ENCODE results near the gene FBXW2. TPM values are rescaled to one million over a fixed set of nuclear protein-coding genes. Genes with fewer than 3 reads are reported as not detected.
"Not testable (repeated sequence)": the region's sequence is repeated elsewhere in the genome, so short reads cannot be mapped to it uniquely, and the experiment has no call there.

The FBXW2 gene
- total RNA-seq, 1 experiment from 2014 or later = 17.0 TPM

DNA sequence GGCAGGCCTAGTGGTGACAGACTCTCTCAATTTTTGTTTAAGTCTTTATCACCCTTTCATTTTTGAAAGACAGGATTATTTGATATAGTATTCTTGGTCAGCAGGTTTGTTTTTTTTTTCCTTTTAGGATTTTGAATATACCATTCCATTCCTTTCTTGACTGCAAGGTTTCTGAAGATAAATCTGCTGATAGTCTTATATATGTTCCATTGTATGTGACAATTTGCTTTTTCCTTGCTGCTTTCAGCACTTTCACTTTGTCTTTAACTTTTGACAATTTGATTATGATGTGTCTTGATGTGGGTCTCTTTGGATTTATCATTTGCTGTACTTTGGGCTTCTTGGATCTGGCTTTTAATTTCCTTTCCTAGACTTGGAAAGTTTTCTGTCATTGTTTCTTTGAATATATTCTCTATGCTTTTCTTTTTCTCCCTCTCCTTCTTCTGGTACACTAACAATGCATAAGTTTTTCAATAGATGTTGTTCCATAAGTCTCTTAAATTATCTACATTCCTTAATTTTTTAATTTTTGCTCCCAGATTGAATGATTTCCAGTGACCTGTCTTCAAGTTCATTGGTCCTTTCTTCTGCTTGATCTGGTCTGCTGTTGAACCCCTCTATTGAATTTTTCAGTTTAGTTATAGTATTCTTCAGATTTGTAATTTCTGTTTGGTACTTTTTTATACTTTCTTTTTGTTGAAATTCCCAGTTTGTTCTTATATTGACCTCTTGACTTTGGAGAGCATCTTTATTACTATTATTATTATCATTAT, 14.6 kb upstream of the FBXW2 start:
- H3K27me3 ChIP-seq (ENCODE audit: control insufficient read depth, insufficient read depth, low read length) = no peaks in the 10 kb centered on the region
- DNase-seq = no peak
- no peaks in the 10 kb centered on the region for H3K36me3 ChIP-seq (replicated peaks; ENCODE audit: control insufficient read depth, insufficient read depth, low read length)
- no peak overlapping the region for H3K4me3 ChIP-seq (ENCODE audit: insufficient read depth, low read depth, low read length)

DNA sequence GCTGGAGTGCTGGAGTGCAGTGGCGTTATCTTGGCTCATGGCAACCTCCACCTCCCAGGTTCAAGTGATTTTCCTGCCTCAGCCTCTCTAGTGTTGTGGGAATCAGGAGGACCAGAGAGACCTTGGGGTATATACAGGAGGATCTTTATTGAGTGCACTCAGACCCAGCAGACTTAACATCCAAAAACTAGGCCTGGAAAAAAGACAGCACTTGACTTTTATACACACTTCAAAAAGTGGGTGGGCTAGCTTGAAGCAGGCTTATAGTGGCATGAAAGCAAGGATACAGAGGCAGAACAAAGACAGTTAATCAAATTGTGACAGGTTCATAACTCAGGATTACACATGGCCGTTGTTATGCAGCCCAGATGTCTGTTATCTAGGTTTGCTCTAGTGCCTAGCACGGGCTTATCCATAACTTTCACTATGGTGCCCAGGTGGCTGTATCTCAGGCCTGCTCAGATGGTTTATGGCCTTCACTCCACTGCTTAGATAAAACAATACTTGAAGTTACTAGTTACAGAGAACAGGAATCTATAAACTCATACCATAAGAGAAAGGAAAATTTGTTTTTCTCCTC, 11.7 kb upstream of the FBXW2 start:
- DNase-seq; H3K36me3 ChIP-seq (replicated peaks; ENCODE audit: control insufficient read depth, insufficient read depth, low read length); H3K4me3 ChIP-seq (ENCODE audit: insufficient read depth, low read depth, low read length); H3K27me3 ChIP-seq (ENCODE audit: control insufficient read depth, insufficient read depth, low read length): not testable (repeated sequence)

DNA sequence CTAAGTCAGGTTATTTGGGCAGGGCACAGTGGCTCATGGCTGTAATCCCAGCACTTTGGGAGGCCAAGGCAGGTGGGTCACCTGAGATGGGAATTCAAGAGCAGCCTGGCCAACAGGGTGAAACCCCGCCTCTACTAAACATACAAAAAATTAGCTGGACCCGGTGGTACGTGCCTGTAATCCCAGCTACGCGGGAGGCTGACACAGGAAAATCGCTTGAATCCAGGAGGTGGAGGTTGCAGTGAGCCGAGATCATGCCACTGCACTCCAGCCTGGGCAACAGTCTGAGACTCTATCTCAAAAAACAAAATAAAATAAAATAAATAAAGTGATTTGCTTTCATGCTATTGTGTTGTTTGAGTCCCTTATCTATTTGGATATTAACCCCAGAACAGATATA, 8.2 kb upstream of the FBXW2 start:
- no peak overlapping the region for H3K4me3 ChIP-seq (ENCODE audit: insufficient read depth, low read depth, low read length)
- H3K27me3 ChIP-seq (ENCODE audit: control insufficient read depth, insufficient read depth, low read length) = no peaks in the 10 kb centered on the region
- H3K36me3 ChIP-seq (replicated peaks; ENCODE audit: control insufficient read depth, insufficient read depth, low read length) = no peaks in the 10 kb centered on the region
- no peak for DNase-seq

DNA sequence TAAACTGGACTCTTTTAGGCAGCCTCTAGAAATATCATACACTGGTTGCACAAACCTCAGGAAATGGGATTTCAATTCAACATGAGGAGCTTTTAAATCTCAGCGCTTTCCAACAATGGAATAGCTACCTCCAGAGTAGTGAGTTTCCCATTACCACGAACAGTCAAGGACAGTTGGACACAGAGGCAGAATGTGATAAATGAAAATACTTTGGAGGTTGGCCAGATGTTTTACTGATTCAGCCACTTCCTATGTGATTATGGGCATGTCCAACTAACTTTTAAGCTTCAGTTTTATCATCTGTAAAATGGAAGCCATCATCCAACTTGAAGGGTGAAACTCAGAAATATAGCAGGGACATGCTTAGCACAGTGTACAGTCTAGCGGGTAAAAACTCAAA, 2.1 kb downstream of the FBXW2 start:
- Histone ChIP-seq H3K36me3 (replicated peaks; ENCODE audit: control insufficient read depth, insufficient read depth, low read length) (peaks cover 7% of the 10 kb centered on the region), H3K4me3 (ENCODE audit: insufficient read depth, low read depth, low read length) (no peak overlapping the region), H3K27me3 (ENCODE audit: control insufficient read depth, insufficient read depth, low read length) (no peaks in the 10 kb centered on the region)
- DNase-seq = no peak

DNA sequence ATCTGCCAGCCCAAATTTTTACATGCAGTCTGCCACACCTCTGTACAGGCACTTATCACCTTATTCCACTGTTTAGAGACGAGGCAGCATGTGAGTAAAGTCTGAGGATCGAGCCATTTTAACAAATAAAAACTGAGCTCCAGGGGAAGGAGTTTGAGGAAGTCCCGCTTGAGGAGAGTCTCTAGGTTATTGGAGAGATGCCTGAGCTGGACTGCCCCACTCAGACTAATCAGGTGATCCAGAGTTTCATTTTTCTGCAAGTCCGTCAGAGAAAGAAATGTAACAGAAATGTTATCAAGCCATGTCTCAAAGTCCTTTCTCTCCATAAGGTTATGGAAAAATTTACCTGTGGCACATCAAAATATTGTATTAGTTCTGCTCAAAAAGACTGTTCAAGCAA, 5.3 kb downstream of the FBXW2 start:
- H3K27me3 ChIP-seq (ENCODE audit: control insufficient read depth, insufficient read depth, low read length) = no peaks in the 10 kb centered on the region
- no peak for DNase-seq
- peaks cover 8% of the 10 kb centered on the region for H3K36me3 ChIP-seq (replicated peaks; ENCODE audit: control insufficient read depth, insufficient read depth, low read length)
- no peak overlapping the region for H3K4me3 ChIP-seq (ENCODE audit: insufficient read depth, low read depth, low read length)

DNA sequence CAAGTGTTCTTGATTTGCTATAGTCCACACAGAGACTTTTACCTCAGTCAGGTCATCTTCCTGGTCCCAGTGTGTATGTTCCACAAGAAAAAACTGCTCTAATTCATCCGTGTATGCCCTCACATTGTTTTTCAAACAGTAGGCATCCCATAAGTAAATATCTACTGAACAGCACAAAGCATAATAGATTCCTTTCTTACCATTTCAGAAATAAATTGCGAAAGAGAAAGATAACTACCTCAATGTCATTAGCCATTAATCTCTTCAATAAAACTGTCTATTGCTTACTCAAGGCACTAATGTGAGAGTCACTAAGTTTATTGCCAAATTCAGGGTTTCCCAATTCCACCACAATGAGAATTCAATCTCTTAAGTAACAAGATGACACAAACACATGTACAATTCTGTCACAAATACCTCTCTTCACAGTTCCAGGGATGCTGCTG, 9.6 kb downstream of the FBXW2 start:
- H3K36me3 ChIP-seq (replicated peaks; ENCODE audit: control insufficient read depth, insufficient read depth, low read length) = peaks cover 10% of the 10 kb centered on the region
- DNase-seq = no peak
- no peak overlapping the region for H3K4me3 ChIP-seq (ENCODE audit: insufficient read depth, low read depth, low read length)
- no peaks in the 10 kb centered on the region for H3K27me3 ChIP-seq (ENCODE audit: control insufficient read depth, insufficient read depth, low read length)

DNA sequence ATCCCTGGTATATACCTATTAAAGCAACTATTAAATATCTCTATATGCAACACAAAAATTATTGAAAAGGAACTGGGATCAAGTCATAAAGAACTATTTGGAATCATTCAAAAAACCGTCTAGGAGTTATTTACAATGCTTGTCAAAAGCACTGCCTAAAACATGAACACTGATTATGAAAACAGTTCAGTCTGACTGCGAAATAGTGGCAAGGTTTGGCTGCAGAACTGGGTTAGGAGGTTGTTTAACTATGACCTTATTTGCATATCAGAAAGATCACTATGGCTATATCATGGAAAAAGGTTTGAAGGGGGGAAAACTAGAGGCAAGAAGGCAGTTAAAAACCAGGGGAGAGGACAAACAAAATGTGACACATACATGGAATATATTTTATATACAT, 12.0 kb downstream of the FBXW2 start:
- Histone ChIP-seq H3K27me3 (ENCODE audit: control insufficient read depth, insufficient read depth, low read length) (no peaks in the 10 kb centered on the region), H3K36me3 (replicated peaks; ENCODE audit: control insufficient read depth, insufficient read depth, low read length) (peaks cover 9% of the 10 kb centered on the region), H3K4me3 (ENCODE audit: insufficient read depth, low read depth, low read length) (no peak overlapping the region)
- DNase-seq = no peak

DNA sequence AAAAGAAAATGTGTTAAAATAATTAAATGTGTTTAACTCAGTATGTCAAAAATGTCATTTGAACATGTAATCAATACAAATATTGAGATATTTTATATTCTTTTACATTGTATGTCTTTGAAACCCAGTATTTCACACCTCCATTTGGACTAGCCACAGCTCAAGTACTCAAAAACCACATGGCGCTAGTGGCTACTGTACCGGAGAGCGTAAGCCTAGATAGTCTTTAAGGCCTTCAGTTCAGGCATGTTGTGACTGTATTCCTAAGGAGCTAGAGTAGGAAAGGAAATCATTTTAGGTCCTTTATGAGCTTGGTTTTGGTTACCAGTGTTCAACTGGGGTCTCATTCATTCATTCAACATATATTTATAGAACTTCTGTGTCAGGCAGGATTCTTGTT, 12.8 kb downstream of the FBXW2 start:
- Histone ChIP-seq H3K36me3 (replicated peaks; ENCODE audit: control insufficient read depth, insufficient read depth, low read length) (peaks cover 13% of the 10 kb centered on the region), H3K27me3 (ENCODE audit: control insufficient read depth, insufficient read depth, low read length) (no peaks in the 10 kb centered on the region), H3K4me3 (ENCODE audit: insufficient read depth, low read depth, low read length) (no peak overlapping the region)
- DNase-seq = no peak

DNA sequence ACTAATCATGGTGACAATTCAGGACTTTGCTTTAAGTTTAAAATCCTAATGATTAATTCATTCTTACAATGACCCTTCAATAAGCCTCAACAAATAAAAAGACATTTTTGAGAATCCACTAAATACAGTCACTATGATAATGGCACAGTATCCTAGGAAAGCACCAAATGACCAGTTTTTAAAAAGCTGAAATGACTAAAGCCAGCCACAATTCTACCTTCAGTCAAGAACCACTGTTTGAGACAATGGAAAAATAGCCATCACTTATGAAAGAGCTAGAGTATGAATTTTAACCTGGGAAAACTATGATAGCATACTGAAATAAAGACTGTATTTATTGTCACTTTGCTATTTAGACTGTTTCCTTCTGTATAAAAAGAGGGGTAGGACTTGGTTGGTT, 14.0 kb downstream of the FBXW2 start:
- Histone ChIP-seq H3K27me3 (ENCODE audit: control insufficient read depth, insufficient read depth, low read length) (no peaks in the 10 kb centered on the region), H3K36me3 (replicated peaks; ENCODE audit: control insufficient read depth, insufficient read depth, low read length) (peaks cover 13% of the 10 kb centered on the region), H3K4me3 (ENCODE audit: insufficient read depth, low read depth, low read length) (no peak overlapping the region)
- DNase-seq = no peak

DNA sequence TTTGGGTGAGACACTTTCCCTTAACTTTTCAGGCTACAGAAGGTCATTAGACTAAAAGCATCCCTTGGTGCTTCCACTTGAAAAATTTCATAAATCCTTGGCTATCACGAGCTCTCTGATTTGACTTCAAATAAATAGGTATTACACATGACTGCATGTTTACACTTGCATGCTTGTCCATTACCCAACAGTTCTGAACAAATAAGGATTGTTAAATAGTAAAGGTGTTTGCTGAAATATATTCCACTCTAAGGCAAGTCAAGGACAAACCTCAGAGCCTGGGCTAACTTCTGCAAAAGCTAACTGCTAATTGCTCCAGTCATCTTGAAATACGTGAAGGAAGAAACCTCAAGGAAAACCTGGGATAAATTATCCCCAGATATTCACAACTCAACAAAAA, 14.5 kb downstream of the FBXW2 start:
- Histone ChIP-seq H3K36me3 (replicated peaks; ENCODE audit: control insufficient read depth, insufficient read depth, low read length) (peaks cover 13% of the 10 kb centered on the region), H3K27me3 (ENCODE audit: control insufficient read depth, insufficient read depth, low read length) (no peaks in the 10 kb centered on the region), H3K4me3 (ENCODE audit: insufficient read depth, low read depth, low read length) (no peak overlapping the region)
- DNase-seq = no peak

DNA sequence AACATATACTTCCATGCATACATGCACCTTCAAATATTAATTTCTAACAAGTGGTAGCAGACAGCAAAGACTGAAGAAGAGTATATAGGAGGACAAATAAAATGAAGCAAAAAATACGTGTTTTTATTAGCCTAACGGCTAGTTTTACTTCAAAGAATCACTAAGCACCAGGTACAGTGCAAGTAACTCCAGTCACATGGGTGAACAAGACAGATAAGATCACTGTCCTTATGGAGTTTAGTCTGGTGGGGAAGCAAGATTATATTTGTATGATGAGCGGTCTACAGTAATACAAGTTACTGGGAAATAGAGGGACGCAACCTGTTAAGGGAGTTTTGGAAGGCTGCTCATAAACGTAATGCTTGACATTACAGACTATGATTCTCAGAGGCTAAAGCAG, 16.0 kb downstream of the FBXW2 start:
- no peak for DNase-seq
- H3K27me3 ChIP-seq (ENCODE audit: control insufficient read depth, insufficient read depth, low read length) = no peaks in the 10 kb centered on the region
- H3K4me3 ChIP-seq (ENCODE audit: insufficient read depth, low read depth, low read length) = no peak overlapping the region
- peaks cover 16% of the 10 kb centered on the region for H3K36me3 ChIP-seq (replicated peaks; ENCODE audit: control insufficient read depth, insufficient read depth, low read length)

DNA sequence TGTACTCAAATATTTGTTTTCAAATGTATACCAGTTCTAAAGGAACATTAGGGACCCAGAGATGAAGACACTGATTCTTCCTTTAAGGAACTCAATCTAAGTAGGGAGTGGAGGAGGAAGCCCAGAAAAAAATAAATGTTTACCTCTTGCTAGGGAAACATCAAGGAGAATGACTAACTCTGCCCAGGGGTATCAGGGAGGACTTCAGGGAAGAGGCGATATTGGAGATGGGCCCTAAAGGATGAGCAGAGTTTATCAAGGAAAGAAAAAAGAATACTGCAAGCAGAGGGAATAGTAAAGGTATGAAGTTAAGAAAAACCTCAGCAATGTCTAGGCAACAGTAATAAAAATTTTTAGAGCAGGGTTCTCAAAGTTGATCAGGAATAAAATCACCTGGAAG, 16.4 kb downstream of the FBXW2 start:
- no peak for DNase-seq
- Histone ChIP-seq H3K4me3 (ENCODE audit: insufficient read depth, low read depth, low read length) (no peak overlapping the region), H3K36me3 (replicated peaks; ENCODE audit: control insufficient read depth, insufficient read depth, low read length) (peaks cover 16% of the 10 kb centered on the region), H3K27me3 (ENCODE audit: control insufficient read depth, insufficient read depth, low read length) (no peaks in the 10 kb centered on the region)

DNA sequence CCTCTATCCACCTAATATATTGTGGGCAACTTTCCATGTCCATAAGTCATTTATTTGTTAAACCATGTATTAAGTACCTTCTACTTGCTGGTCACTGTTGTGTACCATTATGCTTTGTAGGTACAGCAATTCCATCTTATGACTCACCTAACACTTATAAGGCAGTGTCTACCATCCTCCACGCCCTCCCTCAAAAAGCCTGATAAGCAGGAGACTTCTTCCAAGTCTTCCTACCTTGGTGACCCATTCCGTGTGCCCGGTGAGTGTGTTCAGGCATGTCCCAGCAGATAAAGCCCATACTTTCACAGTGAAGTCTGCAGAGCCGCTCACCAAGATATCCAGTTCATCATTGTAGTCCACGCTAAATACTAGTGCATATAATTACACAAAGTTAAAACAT, 17.4 kb downstream of the FBXW2 start:
- Histone ChIP-seq H3K36me3 (replicated peaks; ENCODE audit: control insufficient read depth, insufficient read depth, low read length) (peaks cover 22% of the 10 kb centered on the region), H3K27me3 (ENCODE audit: control insufficient read depth, insufficient read depth, low read length) (no peaks in the 10 kb centered on the region), H3K4me3 (ENCODE audit: insufficient read depth, low read depth, low read length) (no peak overlapping the region)
- no peak for DNase-seq

DNA sequence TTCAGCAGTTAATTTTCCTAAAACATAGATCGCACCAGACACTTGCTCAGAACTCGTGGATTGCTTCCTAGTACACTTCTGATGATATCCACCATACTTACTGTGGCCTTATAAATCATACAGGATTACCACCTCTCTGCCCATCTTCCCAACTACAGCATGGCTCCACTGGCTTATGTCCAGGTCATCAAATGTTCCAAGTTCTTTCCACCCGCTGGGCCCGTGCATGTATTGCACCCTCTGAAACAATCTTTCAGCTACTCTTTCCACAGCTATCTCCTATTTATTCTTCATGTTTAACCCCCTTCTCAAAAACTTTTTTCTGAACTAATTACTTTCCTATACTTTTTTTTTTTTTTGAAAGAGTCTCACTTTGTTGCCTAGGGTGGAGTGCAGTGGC, 18.5 kb downstream of the FBXW2 start:
- DNase-seq = no peak
- Histone ChIP-seq H3K36me3 (replicated peaks; ENCODE audit: control insufficient read depth, insufficient read depth, low read length) (peaks cover 23% of the 10 kb centered on the region), H3K4me3 (ENCODE audit: insufficient read depth, low read depth, low read length) (no peak overlapping the region), H3K27me3 (ENCODE audit: control insufficient read depth, insufficient read depth, low read length) (no peaks in the 10 kb centered on the region)

DNA sequence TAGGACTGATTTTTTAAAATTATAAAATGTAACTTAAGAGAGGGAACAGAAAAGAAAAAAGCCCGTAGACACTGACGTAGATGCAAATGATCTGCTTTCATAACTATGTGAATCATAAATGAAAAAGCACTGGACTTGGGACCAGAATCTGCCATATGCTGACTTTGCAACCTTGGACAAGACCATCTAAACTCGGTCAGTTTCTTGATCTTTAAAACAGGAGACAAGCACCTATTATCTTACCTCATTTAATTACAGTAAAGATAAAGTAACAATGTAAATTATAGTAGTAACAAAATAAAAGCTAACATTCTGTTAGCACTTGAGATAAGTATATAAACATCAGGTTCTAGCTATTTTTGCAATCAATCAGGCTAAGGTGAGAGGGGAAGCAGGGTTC, 20.0 kb downstream of the FBXW2 start:
- DNase-seq = no peak
- Histone ChIP-seq H3K36me3 (replicated peaks; ENCODE audit: control insufficient read depth, insufficient read depth, low read length) (peaks cover 25% of the 10 kb centered on the region), H3K27me3 (ENCODE audit: control insufficient read depth, insufficient read depth, low read length) (no peaks in the 10 kb centered on the region), H3K4me3 (ENCODE audit: insufficient read depth, low read depth, low read length) (no peak overlapping the region)
